RWPE1 (cell line): ENCODE measurements around the gene FAM174B.

Experiments
- CTCF ChIA-PET: fragments of 350-600 bp; sonication (Branson Sonifier 250); formaldehyde crosslinking; extraction: SDS; loops from one replicate; lab custom pipeline; 2021; lab: Yijun Ruan, JAX
- POLR2A ChIA-PET: fragments of 400-600 bp; formaldehyde crosslinking; extraction: SDS; loops from one replicate; lab custom pipeline; 2020; ENCODE audit warnings: antibody characterized with exemption; ENCODE audit not compliant: low non-redundant PET; lab: Yijun Ruan, JAX
- DNase-seq: peaks from one replicate; pipeline ENCODE4 v3.0.0; 2012; ENCODE audit warnings: low spot score
- H3K27ac ChIP-seq: fragments of 450-650 bp; 2 replicates; pipeline ENCODE4 v1.5.1; 2017
- CTCF ChIP-seq: fragments of 450-650 bp; conservative IDR thresholded peaks from 2 replicates; pipeline ENCODE4 v1.5.1; 2017; ENCODE audit warnings: low read depth, mild to moderate bottlenecking

FAM174B gene

DNA sequence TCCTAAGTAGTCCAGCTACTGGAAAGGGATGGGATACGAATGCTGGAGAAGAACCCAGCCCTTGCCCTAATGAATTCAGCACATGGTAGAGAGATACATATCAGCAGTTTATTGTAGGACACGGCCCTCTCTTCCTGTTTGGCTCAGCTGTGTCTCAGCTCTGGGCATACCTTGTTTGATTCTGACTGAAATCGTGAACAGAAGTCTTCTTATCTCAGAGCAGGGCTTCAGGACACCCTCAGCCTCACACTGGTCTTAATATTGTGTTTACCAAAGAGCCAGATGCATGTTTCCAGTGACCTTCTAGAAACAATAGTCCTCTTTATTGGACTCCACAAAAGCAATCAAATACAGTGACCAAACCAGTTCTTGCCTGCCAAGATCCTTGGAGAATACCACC is 54.7 kb downstream of the FAM174B start:
- TF ChIP-seq CTCF, result no peak
- ChIA-PET CTCF (no interaction called here), POLR2A (no interaction called here)
- no peak for DNase-seq
- H3K27ac ChIP-seq, result no peak overlapping the region

GRCh38 chr15:92599394-92599970 is 56.1 kb downstream of the FAM174B start:
- CTCF ChIA-PET, result interaction anchor here (0.6 kb wide), 1 partner anchor 64 kb away, joined by 4 read pairs; no protein-coding TSS in a partner anchor
- no peak for TF ChIP-seq CTCF
- H3K27ac ChIP-seq, result no peak overlapping the region
- POLR2A ChIA-PET, result no interaction called here
- DNase-seq, result no peak

- ChIA-PET CTCF (no interaction called here), POLR2A (no interaction called here)
- no peak for DNase-seq
- H3K27ac ChIP-seq, result no peak overlapping the region
- no peak for TF ChIP-seq CTCF
Measured at GRCh38 chr15:92597548-92597947, 58.0 kb downstream of the FAM174B start.

- no peak for DNase-seq
- ChIA-PET CTCF (no interaction called here), POLR2A (no interaction called here)
- H3K27ac ChIP-seq, result no peak overlapping the region
- no peak for TF ChIP-seq CTCF
Measured at GRCh38 chr15:92596623-92597022, 59.0 kb downstream of the FAM174B start.

- ChIA-PET CTCF (no interaction called here), POLR2A (no interaction called here)
- no peak for DNase-seq
- H3K27ac ChIP-seq, result no peak overlapping the region
- no peak for TF ChIP-seq CTCF
Measured at GRCh38 chr15:92595506-92596381, 59.8 kb downstream of the FAM174B start.

GRCh38 chr15:92591275-92591674 is 64.3 kb downstream of the FAM174B start:
- no peak overlapping the region for H3K27ac ChIP-seq
- TF ChIP-seq CTCF, result no peak
- POLR2A ChIA-PET, result no interaction called here
- CTCF ChIA-PET, result interaction anchor here (0.6 kb wide), 1 partner anchor 164 kb away, joined by 3 read pairs; no protein-coding TSS in a partner anchor
- no peak for DNase-seq
